Prostate gland (tissue), 2 donors: Measurements from ENCODE around the gene MFSD12. TPM values are rescaled to one million over a fixed set of nuclear protein-coding genes. Genes with fewer than 3 reads are reported as not detected.
"Not testable (repeated sequence)": the region's sequence is repeated elsewhere in the genome, so short reads cannot be mapped to it uniquely, and the experiment has no call there.

Source experiments
- DNase-seq: peaks from one replicate; pipeline ENCODE4 v3.0.0-alpha.2; 2019; ENCODE audit warnings: low spot score
- H3K27ac ChIP-seq, 2 donors: fragments of 200-600 bp; sonication (generic); 2 replicates each; pipeline ENCODE4 v1.5.1; 2017 to 2019
- H3K27me3 ChIP-seq: fragments of 200-600 bp; sonication (generic); replicated peaks from 2 replicates; pipeline ENCODE4 v1.5.1; 2019; ENCODE audit not compliant: insufficient read depth
- H3K36me3 ChIP-seq, 2 donors: fragments of 200-600 bp; sonication (generic); 1 replicate in 1 of 2; 2 replicates in 1 of 2; pipeline versions ENCODE4 v1.5.1 to v1.8.1; 2017 to 2019
- H3K4me1 ChIP-seq: fragments of 200-600 bp; sonication (generic); replicated peaks from 2 replicates; pipeline ENCODE4 v1.5.1; 2019
- H3K4me3 ChIP-seq, 2 donors: fragments of 200-600 bp; sonication (generic); 2 replicates each; pipeline ENCODE4 v1.5.1; 2017 to 2019
- H3K9me3 ChIP-seq: fragments of 200-600 bp; sonication (generic); 2 replicates; pipeline ENCODE4 v1.5.1; 2017
- POLR2A ChIP-seq: fragments of 450-650 bp; IDR thresholded peaks from one replicate; pipeline ENCODE4 v1.6.1; 2016; ENCODE audit warnings: antibody characterized with exemption, mild to moderate bottlenecking
- POLR2AphosphoS5 ChIP-seq: sonication (generic); formaldehyde crosslinking; IDR thresholded peaks from one replicate; pipeline ENCODE4 v1.6.1; 2017; ENCODE audit warnings: antibody characterized with exemption
- WGBS: methylation state at CpG from one replicate; pipeline ENCODE4 v1.1.5; 2018; 5-methylcytosine and 5-hydroxymethylcytosine counted together
- intact Hi-C: fragments of 100-400 bp; cut with DNase I; formaldehyde crosslinking; loops from one replicate; pipeline ENCODE4 v1.14.2; 2022
- total RNA-seq, 2 donors: library from RNA; depleted of rRNA; stranded (reverse); fragments of >200 nt; gene quantifications; one replicate each; pipeline ENCODE4 v1.1.0, GENCODE V29; 2016
- TF ChIP-seq, protein P1 (sequence below), 4 experiments: fragments of 200-600 bp in 2 of 4; fragments of 450-650 bp in 2 of 4; sonication (generic) in 2 of 4; IDR thresholded peaks; 1 replicate in 3 of 4; 2 replicates in 1 of 4; pipeline ENCODE4 v1.5.1; 2016 to 2019; ENCODE audit warnings: antibody characterized with exemption in 4 of 4, mild to moderate bottlenecking in 2 of 4, moderate library complexity in 2 of 4

MFSD12 gene
- total RNA-seq, 2 donors from 2014 or later: 60.5 to 86.1 TPM

DNA sequence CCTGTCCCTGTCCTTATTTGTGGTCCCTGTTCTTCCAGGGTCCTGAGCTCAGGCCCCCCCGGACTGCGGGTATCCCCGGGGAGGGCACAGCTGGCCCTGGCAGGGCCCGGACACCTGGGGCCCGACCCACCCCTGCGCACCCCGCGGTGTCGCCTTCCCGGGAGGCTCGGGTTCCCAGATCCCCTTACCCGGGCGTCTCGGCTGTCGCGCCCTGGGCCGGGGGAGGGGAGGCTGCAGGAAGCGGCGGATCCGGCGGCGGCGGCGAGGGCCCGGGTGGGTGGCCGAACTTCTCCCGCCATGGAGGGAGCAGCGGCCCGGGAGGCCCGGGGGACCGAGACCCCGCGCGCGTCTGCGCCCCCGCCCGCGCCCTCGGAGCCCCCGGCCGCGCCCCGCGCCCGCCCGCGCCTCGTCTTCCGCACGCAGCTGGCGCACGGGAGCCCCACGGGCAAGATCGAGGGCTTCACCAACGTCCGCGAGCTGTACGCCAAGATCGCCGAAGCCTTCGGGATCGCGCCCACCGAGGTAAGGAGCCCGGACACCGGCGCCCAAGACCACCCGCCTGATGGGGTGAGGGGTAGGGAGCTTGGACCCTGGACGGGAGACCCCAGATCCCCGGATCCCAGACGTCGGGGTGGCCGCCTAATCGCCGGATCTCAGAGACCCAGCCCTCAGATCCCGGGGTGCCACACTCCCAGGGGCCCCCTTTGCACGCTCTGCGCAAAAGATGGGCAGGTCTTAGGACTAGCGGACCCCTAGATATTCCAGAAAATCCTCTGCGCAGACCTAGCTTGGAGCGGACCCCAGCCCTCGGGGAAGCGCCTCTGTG lies 28.1 kb upstream of the MFSD12 start, which contains the start of gene GIPC3:
Gene GIPC3, plus strand, starts transcription at position 178 of the 826 bp plus-strand sequence. Its CDS starts 120 bp downstream, at position 298.
- TF ChIP-seq POLR2A: no peak
- WGBS: 3% methylated on average over 42 of the region's 84 CpGs
- no peaks in the 10 kb centered on the region for H3K27me3 ChIP-seq
- H3K4me3 ChIP-seq: peak within 1 kb of the TSS; percentile 12 to 21
- no peak within 1 kb of the TSS for H3K27ac ChIP-seq
- DNase-seq: no peak
- H3K4me1 ChIP-seq: no peaks in the 10 kb centered on the region
- H3K9me3 ChIP-seq: no peaks in the 10 kb centered on the region
- intact Hi-C loops: no loop called here
- no peaks in the 10 kb centered on the region for H3K36me3 ChIP-seq

DNA sequence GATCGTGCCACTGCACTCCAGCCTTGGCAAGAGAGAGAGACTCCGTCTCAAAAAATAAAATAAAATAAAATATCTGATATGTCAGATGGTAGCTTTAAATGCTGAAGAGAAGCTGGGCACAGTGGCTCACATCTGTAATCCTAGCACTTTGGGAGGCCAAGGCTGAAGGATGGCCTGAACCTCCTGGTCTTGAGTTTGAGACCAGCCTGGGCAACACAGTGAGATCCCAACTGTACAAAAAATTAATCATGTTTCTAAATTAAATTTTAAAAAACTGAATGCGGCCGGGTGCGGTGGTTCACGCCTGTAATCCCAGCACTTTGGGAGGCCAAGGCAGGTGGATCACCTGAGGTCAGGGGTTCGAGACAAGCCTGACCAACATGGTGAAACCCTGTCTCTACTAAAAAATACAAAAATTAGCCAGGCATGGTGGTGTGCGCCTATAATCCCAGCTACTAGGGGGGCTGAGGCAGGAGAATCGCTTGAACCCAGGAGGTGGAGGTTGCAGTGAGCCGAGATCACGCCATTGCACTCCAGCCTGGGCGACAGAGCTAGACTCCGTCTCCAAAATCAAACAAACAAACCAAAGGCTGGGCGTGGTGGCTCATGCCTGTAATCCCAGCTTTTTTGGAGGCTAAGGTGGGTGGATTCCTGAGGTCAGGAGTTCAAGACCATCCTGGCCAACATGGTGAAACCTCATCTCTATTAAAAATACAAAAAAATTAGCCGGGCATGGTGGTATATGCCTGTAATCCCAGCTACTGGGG lies 26.8 kb upstream of the MFSD12 start:
- 84% methylated on average over 15 of the region's 15 CpGs for WGBS

DNA sequence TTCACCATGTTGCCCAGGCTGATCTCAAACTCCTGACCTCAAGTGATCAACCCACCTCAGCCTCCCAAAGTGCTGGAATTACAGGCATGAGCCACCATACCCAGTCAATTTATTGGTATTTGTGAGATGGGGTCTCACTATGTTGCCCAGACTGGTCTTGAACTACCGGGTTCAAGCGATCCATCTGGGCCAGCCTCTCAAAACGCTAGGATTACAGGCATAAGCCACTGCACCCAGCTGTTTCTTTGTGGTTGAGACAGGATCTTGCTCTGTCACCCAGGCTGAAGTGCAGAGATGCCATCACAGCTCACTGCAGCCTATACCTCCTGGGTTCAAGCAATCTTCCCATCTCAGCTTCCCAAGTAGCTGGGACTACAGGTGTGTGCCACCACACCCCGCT lies 24.4 kb upstream of the MFSD12 start:
- DNase-seq, H3K4me1 ChIP-seq, intact Hi-C loops, H3K27ac ChIP-seq, H3K27me3 ChIP-seq, H3K4me3 ChIP-seq, H3K9me3 ChIP-seq, H3K36me3 ChIP-seq: not testable (repeated sequence)
- whole genome bisulfite sequencing: 93% methylated on average over 4 of the region's 4 CpGs

More for the DNA sequence above, 26.8 kb upstream of the MFSD12 start:
- H3K9me3 ChIP-seq, H3K36me3 ChIP-seq, H3K27me3 ChIP-seq, H3K27ac ChIP-seq, H3K4me3 ChIP-seq, H3K4me1 ChIP-seq, intact Hi-C loops, DNase-seq: not testable (repeated sequence)

DNA sequence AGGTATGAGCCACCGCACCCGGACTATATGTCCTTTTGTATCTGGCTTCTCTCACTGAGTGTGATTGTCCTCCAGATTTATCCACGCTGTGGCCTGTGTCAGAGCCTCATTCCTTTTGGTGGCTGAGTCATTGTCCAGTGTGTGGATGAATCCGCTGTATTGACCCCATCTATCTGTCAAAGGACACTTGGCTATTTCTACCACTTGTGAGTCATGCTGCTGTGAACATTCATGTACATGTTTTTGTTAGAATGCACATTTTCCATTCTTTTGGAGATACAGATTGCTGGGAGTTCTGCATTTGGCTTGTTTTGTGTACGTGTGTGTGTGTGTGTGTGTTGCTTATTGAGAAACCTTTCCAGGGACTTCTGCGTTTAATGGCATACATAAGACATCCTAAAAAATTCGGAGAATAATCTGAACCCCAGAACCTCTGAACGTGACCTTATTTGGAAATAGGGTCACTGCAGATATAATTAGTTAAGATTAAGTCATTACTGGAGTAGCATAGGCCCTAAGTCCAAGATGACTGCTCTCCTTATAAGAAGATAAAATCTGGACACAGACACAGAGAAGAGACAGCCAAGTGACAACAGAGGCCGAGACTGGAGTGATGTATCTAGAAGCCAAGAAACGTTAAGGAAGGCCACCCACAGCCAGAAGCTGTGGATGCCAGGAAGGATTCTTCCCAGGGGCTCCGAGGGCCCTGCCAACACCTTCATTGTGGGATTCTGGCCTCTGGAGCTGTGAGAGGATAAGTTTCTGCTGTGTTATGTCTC lies 23.0 kb upstream of the MFSD12 start:
- intact Hi-C loops: no loop called here
- Histone ChIP-seq H3K4me1 (no peaks in the 10 kb centered on the region), H3K27me3 (no peaks in the 10 kb centered on the region), H3K4me3 (no peak overlapping the region), H3K27ac (no peak overlapping the region), H3K36me3 (no peaks in the 10 kb centered on the region), H3K9me3 (no peaks in the 10 kb centered on the region)
- no peak for DNase-seq
- TF ChIP-seq, protein P1, sequence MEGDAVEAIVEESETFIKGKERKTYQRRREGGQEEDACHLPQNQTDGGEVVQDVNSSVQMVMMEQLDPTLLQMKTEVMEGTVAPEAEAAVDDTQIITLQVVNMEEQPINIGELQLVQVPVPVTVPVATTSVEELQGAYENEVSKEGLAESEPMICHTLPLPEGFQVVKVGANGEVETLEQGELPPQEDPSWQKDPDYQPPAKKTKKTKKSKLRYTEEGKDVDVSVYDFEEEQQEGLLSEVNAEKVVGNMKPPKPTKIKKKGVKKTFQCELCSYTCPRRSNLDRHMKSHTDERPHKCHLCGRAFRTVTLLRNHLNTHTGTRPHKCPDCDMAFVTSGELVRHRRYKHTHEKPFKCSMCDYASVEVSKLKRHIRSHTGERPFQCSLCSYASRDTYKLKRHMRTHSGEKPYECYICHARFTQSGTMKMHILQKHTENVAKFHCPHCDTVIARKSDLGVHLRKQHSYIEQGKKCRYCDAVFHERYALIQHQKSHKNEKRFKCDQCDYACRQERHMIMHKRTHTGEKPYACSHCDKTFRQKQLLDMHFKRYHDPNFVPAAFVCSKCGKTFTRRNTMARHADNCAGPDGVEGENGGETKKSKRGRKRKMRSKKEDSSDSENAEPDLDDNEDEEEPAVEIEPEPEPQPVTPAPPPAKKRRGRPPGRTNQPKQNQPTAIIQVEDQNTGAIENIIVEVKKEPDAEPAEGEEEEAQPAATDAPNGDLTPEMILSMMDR (IDR thresholded peaks at IDR 0.05): no peak
- TF ChIP-seq POLR2AphosphoS5: peak; percentile 12
- WGBS: 41% methylated on average over 11 of the region's 11 CpGs

DNA sequence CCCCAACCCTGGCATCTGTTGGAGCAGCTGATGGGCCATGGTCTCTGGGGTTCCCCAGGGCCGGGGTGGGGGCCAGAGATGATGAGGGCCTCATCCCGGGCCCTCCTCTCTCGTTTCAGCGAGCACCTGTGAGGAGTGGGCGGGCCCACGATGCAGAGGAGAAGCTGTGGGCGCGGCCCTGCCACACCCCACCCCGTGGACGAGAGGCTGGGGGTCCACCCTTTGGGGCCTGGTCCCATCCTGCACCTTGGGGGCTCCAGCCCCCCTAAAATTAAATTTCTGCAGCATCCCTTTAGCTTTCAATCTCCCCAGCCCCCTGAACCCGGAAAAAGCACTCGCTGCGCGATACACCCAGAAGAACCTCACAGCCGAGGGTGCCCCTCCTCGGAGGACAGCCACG lies 21.0 kb upstream of the MFSD12 start:
- intact Hi-C loops: loop anchor here (10.0 kb wide), 1 partner anchor 74 kb away; the partner anchor contains the start of genes DOHH and FZR1
- no peaks in the 10 kb centered on the region for H3K9me3 ChIP-seq
- H3K4me3 ChIP-seq: no peak overlapping the region
- no peak for DNase-seq
- no peaks in the 10 kb centered on the region for H3K36me3 ChIP-seq
- no peak overlapping the region for H3K27ac ChIP-seq
- H3K4me1 ChIP-seq: no peaks in the 10 kb centered on the region
- TF ChIP-seq, protein P1 (IDR thresholded peaks at IDR 0.05): no peak
- no peak for TF ChIP-seq POLR2AphosphoS5
- TF ChIP-seq POLR2A: no peak
- H3K27me3 ChIP-seq: no peaks in the 10 kb centered on the region
- 84% methylated on average over 17 of the region's 17 CpGs for WGBS
